Measurements from ENCODE around the gene NEU1. TPM values are rescaled to one million over a fixed set of nuclear protein-coding genes. Genes with fewer than 3 reads are reported as not detected.
"Not testable (repeated sequence)": the region's sequence is repeated elsewhere in the genome, so short reads cannot be mapped to it uniquely, and the experiment has no call there.

NEU1 gene
- total and polyA plus RNA-seq, 2 donors = 20.8 to 21.9 TPM

DNA sequence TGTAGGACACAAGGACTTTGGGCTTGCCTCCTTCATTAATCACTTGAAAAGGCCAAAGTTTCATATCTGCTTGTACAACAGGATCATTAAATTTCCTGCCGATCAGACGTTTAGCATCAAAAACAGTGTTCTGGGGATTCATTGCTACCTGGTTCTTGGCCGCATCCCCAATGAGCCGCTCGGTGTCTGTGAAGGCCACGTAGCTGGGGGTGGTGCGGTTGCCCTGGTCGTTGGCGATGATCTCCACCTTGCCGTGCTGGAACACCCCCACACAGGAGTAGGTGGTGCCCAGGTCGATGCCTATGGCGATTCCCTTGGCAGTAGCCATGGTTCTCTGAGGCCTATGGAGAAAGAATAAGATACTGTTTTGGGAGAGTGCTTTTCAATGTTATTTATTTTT is 51.0 kb downstream of the NEU1 start:
- Histone ChIP-seq H3K36me3 (ENCODE audit: control insufficient read depth in 2 of 2, insufficient read depth in 2 of 2, low read length in 1 of 2) (peaks cover 0 to 8% of the 10 kb centered on the region in 2 donors), H3K9me3 (ENCODE audit: control insufficient read depth in 2 of 2, insufficient read depth in 1 of 2, low read length in 1 of 2) (peaks cover 0 to 4% of the 10 kb centered on the region in 2 donors), H3K27me3 (ENCODE audit: control insufficient read depth in 2 of 2, insufficient read depth in 1 of 2, low read length in 1 of 2) (peaks cover 0 to 26% of the 10 kb centered on the region in 2 donors), H3K4me1 (ENCODE audit: control insufficient read depth in 2 of 2, insufficient read depth in 2 of 2, low read length in 2 of 2) (peaks cover 6 to 28% of the 10 kb centered on the region in 2 donors), H3K4me3 (ENCODE audit: low read length in 2 of 2) (no peak overlapping the region), H3K27ac (ENCODE audit: low read depth in 1 of 2, low read length in 1 of 2) (no peak overlapping the region)
- no peak for DNase-seq (ENCODE audit: low read depth in 6 of 9, low spot score in 9 of 9)
- 97% methylated on average over 12 of the region's 12 CpGs for WGBS

DNA sequence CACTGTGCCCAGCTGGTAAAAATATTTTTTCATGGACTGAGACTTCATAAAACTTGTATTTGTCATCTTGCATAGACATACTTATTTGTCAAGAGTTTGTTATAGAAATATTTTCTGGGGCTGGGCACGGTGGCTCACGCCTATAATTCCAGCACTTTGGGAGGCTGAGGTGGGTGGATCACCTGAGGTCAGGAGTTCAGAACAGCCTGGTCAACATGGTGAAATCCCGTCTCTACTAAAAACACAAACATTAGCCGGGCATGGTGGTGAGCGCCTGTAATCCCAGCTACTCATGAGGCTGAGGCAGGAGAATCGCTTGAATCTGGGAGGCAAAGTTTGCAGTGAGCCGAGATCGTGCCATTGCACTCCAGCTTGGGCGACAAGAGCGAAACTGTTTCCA is 54.0 kb downstream of the NEU1 start:
- not testable (repeated sequence) for H3K36me3 ChIP-seq (ENCODE audit: control insufficient read depth in 2 of 2, insufficient read depth in 2 of 2, low read length in 1 of 2); DNase-seq (ENCODE audit: low read depth in 6 of 9, low spot score in 9 of 9); H3K27ac ChIP-seq (ENCODE audit: low read depth in 1 of 2, low read length in 1 of 2); H3K4me3 ChIP-seq (ENCODE audit: low read length in 2 of 2); H3K9me3 ChIP-seq (ENCODE audit: control insufficient read depth in 2 of 2, insufficient read depth in 1 of 2, low read length in 1 of 2); H3K27me3 ChIP-seq (ENCODE audit: control insufficient read depth in 2 of 2, insufficient read depth in 1 of 2, low read length in 1 of 2)
- WGBS = 97% methylated on average over 10 of the region's 10 CpGs
- peaks cover 9 to 20% of the 10 kb centered on the region in 2 donors for H3K4me1 ChIP-seq (ENCODE audit: control insufficient read depth in 2 of 2, insufficient read depth in 2 of 2, low read length in 2 of 2)

Other genes with a start within 250 kb of the NEU1 start
Only the 30 nearest of the 36 such genes appear.
- 25.2 TPM for gene GPANK1, start 197.8 kb downstream of the NEU1 start, total RNA-seq
- 13.8 TPM for gene GPANK1, start 197.8 kb downstream of the NEU1 start, polyA plus RNA-seq
- 169 TPM for gene CSNK2B, start 196.7 kb downstream of the NEU1 start, total RNA-seq
- gene CSNK2B, start 196.7 kb downstream of the NEU1 start, polyA plus RNA-seq = 169 TPM
- 2.3 TPM for gene LY6G5B, start 192.8 kb downstream of the NEU1 start, total RNA-seq
- 6.5 TPM for gene LY6G5B, start 192.8 kb downstream of the NEU1 start, polyA plus RNA-seq
- 0.90 TPM for gene LY6G5C, start 181.8 kb downstream of the NEU1 start, total RNA-seq
- gene LY6G5C, start 181.8 kb downstream of the NEU1 start, polyA plus RNA-seq = 9.1 TPM
- 50.0 TPM for gene ABHD16A, start 159.5 kb downstream of the NEU1 start, total RNA-seq
- 51.3 TPM for gene ABHD16A, start 159.5 kb downstream of the NEU1 start, polyA plus RNA-seq
- gene LY6G6F, start 156.0 kb downstream of the NEU1 start, total RNA-seq = 0.05 TPM
- gene LY6G6F, start 156.0 kb downstream of the NEU1 start, polyA plus RNA-seq = not detected
- gene LY6G6D, start 147.5 kb downstream of the NEU1 start, total RNA-seq = not detected
- not detected for gene LY6G6D, start 147.5 kb downstream of the NEU1 start, polyA plus RNA-seq
- not detected for gene LY6G6C, start 141.1 kb downstream of the NEU1 start, total RNA-seq
- gene LY6G6C, start 141.1 kb downstream of the NEU1 start, polyA plus RNA-seq = 7.0 TPM
- gene MPIG6B, start 139.4 kb downstream of the NEU1 start, total RNA-seq = 0.14 TPM
- 0.32 TPM for gene MPIG6B, start 139.4 kb downstream of the NEU1 start, polyA plus RNA-seq
- gene DDAH2, start 133.5 kb downstream of the NEU1 start, total RNA-seq = 49.6 TPM
- 105 TPM for gene DDAH2, start 133.5 kb downstream of the NEU1 start, polyA plus RNA-seq
- 431 TPM for gene CLIC1, start 126.3 kb downstream of the NEU1 start, total RNA-seq
- gene CLIC1, start 126.3 kb downstream of the NEU1 start, polyA plus RNA-seq = 337 TPM
- gene MSH5, start 122.8 kb downstream of the NEU1 start, total RNA-seq = 8.4 TPM
- gene MSH5, start 122.8 kb downstream of the NEU1 start, polyA plus RNA-seq = 15.2 TPM
- gene SAPCD1, start 100.2 kb downstream of the NEU1 start, total RNA-seq = 1.2 TPM
- 9.7 TPM for gene SAPCD1, start 100.2 kb downstream of the NEU1 start, polyA plus RNA-seq
- 0.76 TPM for gene VWA7, start 85.5 kb downstream of the NEU1 start, total RNA-seq
- 0.66 TPM for gene VWA7, start 85.5 kb downstream of the NEU1 start, polyA plus RNA-seq
- gene VARS1, start 67.1 kb downstream of the NEU1 start, total RNA-seq = 16.6 TPM
- gene VARS1, start 67.1 kb downstream of the NEU1 start, polyA plus RNA-seq = 25.2 TPM
- 71.8 TPM for gene LSM2, start 55.9 kb downstream of the NEU1 start, total RNA-seq
- 76.8 TPM for gene LSM2, start 55.9 kb downstream of the NEU1 start, polyA plus RNA-seq
- 1.2 TPM for gene HSPA1L, start 47.5 kb downstream of the NEU1 start, total RNA-seq
- 2.4 TPM for gene HSPA1L, start 47.5 kb downstream of the NEU1 start, polyA plus RNA-seq
- gene HSPA1A, start 47.3 kb downstream of the NEU1 start, total RNA-seq = 73.8 TPM
- gene HSPA1A, start 47.3 kb downstream of the NEU1 start, polyA plus RNA-seq = 68.8 TPM
- gene HSPA1B, start 35.1 kb downstream of the NEU1 start, total RNA-seq = 110 TPM
- gene HSPA1B, start 35.1 kb downstream of the NEU1 start, polyA plus RNA-seq = 46.8 TPM
- 0.42 TPM for gene SLC44A4, start 16.2 kb upstream of the NEU1 start, total RNA-seq
- 1.7 TPM for gene SLC44A4, start 16.2 kb upstream of the NEU1 start, polyA plus RNA-seq
- 35.0 TPM for gene EHMT2, start 34.9 kb upstream of the NEU1 start, total RNA-seq
- gene EHMT2, start 34.9 kb upstream of the NEU1 start, polyA plus RNA-seq = 60.1 TPM
- gene ZBTB12, start 39.3 kb upstream of the NEU1 start, total RNA-seq = 1.9 TPM
- gene ZBTB12, start 39.3 kb upstream of the NEU1 start, polyA plus RNA-seq = 2.6 TPM
- 9.0 TPM for gene C2, start 64.9 kb upstream of the NEU1 start, total RNA-seq
- 10.3 TPM for gene C2, start 64.9 kb upstream of the NEU1 start, polyA plus RNA-seq
- 17.0 TPM for gene CFB, start 83.3 kb upstream of the NEU1 start, total RNA-seq
- gene CFB, start 83.3 kb upstream of the NEU1 start, polyA plus RNA-seq = 41.0 TPM
- gene NELFE, start 96.2 kb upstream of the NEU1 start, total RNA-seq = 62.9 TPM
- 44.5 TPM for gene NELFE, start 96.2 kb upstream of the NEU1 start, polyA plus RNA-seq
- gene SKIC2, start 96.4 kb upstream of the NEU1 start, total RNA-seq = 25.4 TPM
- gene SKIC2, start 96.4 kb upstream of the NEU1 start, polyA plus RNA-seq = 110 TPM
- gene DXO, start 109.3 kb upstream of the NEU1 start, total RNA-seq = 11.8 TPM
- gene DXO, start 109.3 kb upstream of the NEU1 start, polyA plus RNA-seq = 27.3 TPM
- 43.2 TPM for gene C4A, start 119.2 kb upstream of the NEU1 start, total RNA-seq
- gene C4A, start 119.2 kb upstream of the NEU1 start, polyA plus RNA-seq = 206 TPM
- 47.4 TPM for gene C4B, start 152.0 kb upstream of the NEU1 start, total RNA-seq
- gene C4B, start 152.0 kb upstream of the NEU1 start, polyA plus RNA-seq = 262 TPM
- 0.24 TPM for gene CYP21A2, start 175.6 kb upstream of the NEU1 start, total RNA-seq
- gene CYP21A2, start 175.6 kb upstream of the NEU1 start, polyA plus RNA-seq = 15.7 TPM